Fibroblast of lung (primary cell): ENCODE data around the gene NCAPD2. TPM values are rescaled to one million over a fixed set of nuclear protein-coding genes. Genes with fewer than 3 reads are reported as not detected.

Experiments
- DNase-seq, 2 donors: peaks; one replicate each; pipeline versions ENCODE4 v3.0.0 to v3.0.0-alpha.2; 2010; ENCODE audit warnings: low read depth in 2 of 2
- H2AFZ ChIP-seq: 2 replicates; pipeline ENCODE4 v1.5.1; 2012; ENCODE audit warnings: low read length, control low read depth, inconsistent platforms
- H3K27ac ChIP-seq: 2 replicates; pipeline ENCODE4 v1.5.1; 2011; ENCODE audit warnings: low read length, control low read depth; ENCODE audit not compliant: insufficient read depth
- H3K27me3 ChIP-seq: 2 replicates; pipeline ENCODE4 v1.5.1; 2011; ENCODE audit warnings: mild to moderate bottlenecking, low read length; ENCODE audit not compliant: control insufficient read depth, insufficient read depth
- H3K36me3 ChIP-seq: 2 replicates; pipeline ENCODE4 v1.5.1; 2011; ENCODE audit warnings: low read length; ENCODE audit not compliant: control insufficient read depth, insufficient read depth
- H3K4me1 ChIP-seq: 2 replicates; pipeline ENCODE4 v1.5.1; 2011; ENCODE audit warnings: low read length; ENCODE audit not compliant: control insufficient read depth, insufficient read depth; ENCODE audit errors: extremely low read depth
- H3K4me2 ChIP-seq: 2 replicates; pipeline ENCODE4 v1.5.1; 2011; ENCODE audit warnings: low read length, control low read depth; ENCODE audit not compliant: insufficient read depth; ENCODE audit errors: extremely low read depth
- H3K4me3 ChIP-seq, 4 experiments: fragments of 200-600 bp in 1 of 4; sonication (generic) in 1 of 4; replicated peaks in 1 of 4; 2 replicates each; pipeline ENCODE4 v1.5.1; 2011 to 2016; ENCODE audit warnings: low read length in 4 of 4, low read depth in 3 of 4, mild to moderate bottlenecking in 3 of 4, control low read depth in 2 of 4, inconsistent platforms in 1 of 4, mixed read lengths in 1 of 4; ENCODE audit not compliant: insufficient read depth in 1 of 4; ENCODE audit errors: control extremely low read depth in 1 of 4
- H3K79me2 ChIP-seq: 2 replicates; pipeline ENCODE4 v1.5.1; 2012; ENCODE audit warnings: mild to moderate bottlenecking, low read length, inconsistent platforms; ENCODE audit not compliant: control insufficient read depth, insufficient read depth
- H3K9ac ChIP-seq: 2 replicates; pipeline ENCODE4 v1.5.1; 2011; ENCODE audit warnings: mild to moderate bottlenecking, low read length, control low read depth; ENCODE audit not compliant: insufficient read depth
- H3K9me3 ChIP-seq: 2 replicates; pipeline ENCODE4 v1.5.1; 2012; ENCODE audit warnings: low read depth, low read length; ENCODE audit not compliant: control insufficient read depth, insufficient read depth
- H4K20me1 ChIP-seq: 2 replicates; pipeline ENCODE4 v1.5.1; 2011; ENCODE audit warnings: low read length; ENCODE audit not compliant: control insufficient read depth, insufficient read depth; ENCODE audit errors: extremely low read depth
- CTCF ChIP-seq, 2 donors: IDR thresholded peaks in 1 of 2; conservative IDR thresholded peaks in 1 of 2; 1 replicate in 1 of 2; 2 replicates in 1 of 2; pipeline ENCODE4 v1.5.1; 2011 to 2012; ENCODE audit warnings: low read length in 2 of 2, control low read depth in 1 of 2, inconsistent platforms in 1 of 2, low read depth in 1 of 2, mild to moderate bottlenecking in 1 of 2
- EZH2 ChIP-seq: IDR thresholded peaks from 2 replicates; pipeline ENCODE4 v1.5.1; 2012; ENCODE audit warnings: low read length, control low read depth, mild to moderate bottlenecking; ENCODE audit errors: missing control alignments
- polyA plus RNA-seq, 2 donors: library from polyadenylated mRNA; depleted of rRNA in 1 of 2; stranded (reverse) in 1 of 2; unstranded in 1 of 2; fragments of >200 nt; gene quantifications; 2 replicates each; pipeline ENCODE4 v1.2.1, GENCODE V29; 2011 to 2012; ENCODE audit warnings: missing spikeins in 1 of 2
- total RNA-seq: library from RNA; depleted of rRNA; stranded (reverse); fragments of >200 nt; gene quantifications from 2 replicates; pipeline ENCODE4 v1.2.1, GENCODE V29; 2014

Gene NCAPD2
- total and polyA plus RNA-seq, 2 donors (not counting 1 experiment from before 2014, with no cell fraction given) = 17.2 to 42.3 TPM

DNA sequence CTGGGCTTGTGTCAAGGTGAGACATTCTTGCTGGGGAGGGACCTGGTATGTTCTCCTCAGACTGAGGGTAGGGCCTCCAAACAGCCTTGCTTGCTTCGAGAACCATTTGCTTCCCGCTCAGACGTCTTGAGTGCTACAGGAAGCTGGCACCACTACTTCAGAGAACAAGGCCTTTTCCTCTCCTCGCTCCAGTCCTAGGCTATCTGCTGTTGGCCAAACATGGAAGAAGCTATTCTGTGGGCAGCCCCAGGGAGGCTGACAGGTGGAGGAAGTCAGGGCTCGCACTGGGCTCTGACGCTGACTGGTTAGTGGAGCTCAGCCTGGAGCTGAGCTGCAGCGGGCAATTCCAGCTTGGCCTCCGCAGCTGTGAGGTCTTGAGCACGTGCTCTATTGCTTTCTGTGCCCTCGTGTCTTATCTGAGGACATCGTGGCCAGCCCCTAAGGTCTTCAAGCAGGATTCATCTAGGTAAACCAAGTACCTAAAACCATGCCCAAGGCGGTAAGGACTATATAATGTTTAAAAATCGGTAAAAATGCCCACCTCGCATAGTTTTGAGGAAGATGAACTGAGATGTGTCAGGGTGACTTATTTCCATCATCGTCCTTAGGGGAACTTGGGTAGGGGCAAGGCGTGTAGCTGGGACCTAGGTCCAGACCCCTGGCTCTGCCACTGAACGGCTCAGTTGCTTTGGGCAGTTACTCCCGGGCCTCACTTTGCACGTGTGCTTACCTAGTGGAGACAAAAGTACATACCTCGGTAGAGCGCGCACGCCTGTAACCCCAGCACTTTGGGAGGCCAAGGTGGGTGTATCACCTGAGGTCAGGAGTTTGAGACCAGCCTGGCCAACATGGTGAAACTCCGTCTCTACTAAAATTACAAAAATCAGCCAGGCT lies 44.8 kb downstream of the NCAPD2 start:
- Histone ChIP-seq H3K9me3 (no peaks in the 10 kb centered on the region), H3K9ac (no peak overlapping the region), H3K27me3 (no peaks in the 10 kb centered on the region), H3K4me2 (no peak overlapping the region), H3K36me3 (peaks cover 40% of the 10 kb centered on the region), H3K27ac (peak overlapping the region; percentile 98), H3K4me3 (no peak overlapping the region), H2AFZ (no peak overlapping the region), H3K4me1 (peaks cover 19% of the 10 kb centered on the region), H4K20me1 (no peaks in the 10 kb centered on the region), H3K79me2 (peaks cover 52% of the 10 kb centered on the region)
- DNase-seq = peak in 1 of 2 donors; percentile 52
- TF ChIP-seq CTCF (conservative IDR thresholded peaks at IDR 0.05 in 1 of 2, IDR thresholded peaks at IDR 0.05 in 1 of 2; ENCODE audit: low read depth in 1 of 2, low read length in 2 of 2) = no peak

DNA sequence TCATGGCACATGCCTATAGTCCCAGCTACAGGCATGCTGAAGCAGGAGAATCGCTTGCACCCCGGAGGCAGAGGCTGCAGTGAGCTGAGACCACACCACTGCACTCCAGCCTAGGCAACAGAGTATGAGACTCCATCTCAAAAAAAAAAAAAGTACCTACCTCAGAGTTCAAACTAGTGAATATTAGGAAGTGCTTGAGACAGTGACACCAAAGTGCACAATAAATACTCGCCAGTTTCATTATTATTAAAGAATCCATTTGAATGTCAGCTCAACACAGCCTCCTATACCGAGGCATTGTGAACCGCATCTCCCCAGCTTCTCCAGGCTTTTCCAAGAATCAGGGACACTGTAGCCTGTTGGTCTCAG lies 45.4 kb downstream of the NCAPD2 start:
- Histone ChIP-seq H4K20me1 (no peaks in the 10 kb centered on the region), H3K9ac (no peak overlapping the region), H3K4me2 (no peak overlapping the region), H3K27me3 (no peaks in the 10 kb centered on the region), H3K27ac (peak overlapping the region; percentile 81), H3K4me1 (peaks cover 19% of the 10 kb centered on the region), H3K4me3 (no peak overlapping the region), H3K9me3 (no peaks in the 10 kb centered on the region), H3K79me2 (peaks cover 52% of the 10 kb centered on the region), H3K36me3 (peaks cover 40% of the 10 kb centered on the region), H2AFZ (no peak overlapping the region)
- TF ChIP-seq CTCF (conservative IDR thresholded peaks at IDR 0.05 in 1 of 2, IDR thresholded peaks at IDR 0.05 in 1 of 2; ENCODE audit: low read depth in 1 of 2, low read length in 2 of 2) (no peak), EZH2 (no peak)
- DNase-seq = no peak

GRCh38 chr12:6539707-6540134 lies 45.8 kb downstream of the NCAPD2 start:
- H3K79me2 ChIP-seq = peaks cover 50% of the 10 kb centered on the region
- H3K9me3 ChIP-seq = no peaks in the 10 kb centered on the region
- no peak overlapping the region for H2AFZ ChIP-seq
- H3K9ac ChIP-seq = peak overlapping the region; percentile 16
- peaks cover 42% of the 10 kb centered on the region for H3K36me3 ChIP-seq
- H3K4me1 ChIP-seq = peaks cover 19% of the 10 kb centered on the region
- DNase-seq = no peak
- H4K20me1 ChIP-seq = no peaks in the 10 kb centered on the region
- no peak overlapping the region for H3K4me3 ChIP-seq
- H3K4me2 ChIP-seq = peak overlapping the region; percentile 44
- no peaks in the 10 kb centered on the region for H3K27me3 ChIP-seq
- peak overlapping the region; percentile 81 for H3K27ac ChIP-seq
- TF ChIP-seq CTCF (conservative IDR thresholded peaks at IDR 0.05 in 1 of 2, IDR thresholded peaks at IDR 0.05 in 1 of 2; ENCODE audit: low read depth in 1 of 2, low read length in 2 of 2) (no peak), EZH2 (no peak)
